NCI-H1417 treated with DMSO at 0.1 percent for 48 hours (cell line): ENCODE results near the gene PHF21B.

ENCODE experiments used
- DNase-seq: peaks from one replicate; lab custom pipeline; 2025; lab: John Stamatoyannopoulos, UW

The PHF21B gene

DNA sequence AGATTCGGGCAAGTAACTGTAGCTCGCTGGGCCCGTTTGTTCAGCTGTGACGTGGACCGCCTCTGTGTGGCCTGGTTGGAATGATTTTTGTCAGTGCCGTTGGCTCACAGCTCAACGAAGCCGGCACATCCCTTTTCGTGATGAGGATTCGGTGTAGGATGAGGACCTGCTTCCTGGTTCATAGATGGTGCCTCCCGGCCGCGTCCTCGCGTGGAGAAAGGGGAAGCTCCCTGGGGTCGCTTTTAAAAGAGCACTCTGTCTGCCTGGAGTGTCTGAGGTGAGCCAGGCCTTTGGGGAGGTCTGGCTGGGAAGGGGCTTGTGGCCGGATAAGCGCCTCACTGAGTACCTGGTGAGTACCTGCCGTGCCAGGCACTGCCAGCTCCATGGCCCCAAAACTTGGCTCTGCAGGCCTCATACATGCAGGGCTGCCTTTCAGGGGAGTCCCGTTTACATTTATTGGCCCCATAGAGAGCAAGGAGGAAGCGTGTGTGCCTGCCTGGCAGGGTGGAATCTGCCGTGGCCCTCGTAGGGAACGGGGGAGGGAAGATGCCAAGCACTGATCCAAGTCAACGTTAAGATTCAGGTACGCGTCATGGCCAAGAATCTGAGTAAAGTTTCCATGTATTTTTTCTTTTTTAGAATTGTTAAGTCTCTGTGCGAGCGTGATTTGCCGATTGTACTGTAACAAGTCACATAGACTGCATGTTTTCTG lies 169.0 kb downstream of the PHF21B start:
- no peak for DNase-seq

DNA sequence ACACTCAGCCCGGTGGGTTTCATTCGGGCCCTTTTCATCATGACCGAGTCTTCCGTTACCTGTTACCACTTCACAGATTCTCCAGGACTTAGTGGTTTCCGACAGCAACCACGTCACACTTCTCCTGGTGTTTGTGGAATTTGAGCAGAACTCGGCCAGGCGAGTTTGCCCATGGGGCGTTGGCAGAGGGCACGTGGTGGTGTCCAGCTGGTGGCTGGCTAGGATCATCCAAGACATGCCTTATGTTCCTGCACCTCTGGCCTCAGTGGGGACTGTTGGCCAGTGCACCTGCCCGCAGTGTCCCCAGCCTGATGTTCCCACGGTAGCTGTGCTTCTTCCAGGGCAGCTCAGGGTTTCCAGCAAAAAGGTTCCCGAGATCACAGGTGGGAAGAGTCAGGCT lies 170.1 kb downstream of the PHF21B start:
- DNase-seq = no peak

DNA sequence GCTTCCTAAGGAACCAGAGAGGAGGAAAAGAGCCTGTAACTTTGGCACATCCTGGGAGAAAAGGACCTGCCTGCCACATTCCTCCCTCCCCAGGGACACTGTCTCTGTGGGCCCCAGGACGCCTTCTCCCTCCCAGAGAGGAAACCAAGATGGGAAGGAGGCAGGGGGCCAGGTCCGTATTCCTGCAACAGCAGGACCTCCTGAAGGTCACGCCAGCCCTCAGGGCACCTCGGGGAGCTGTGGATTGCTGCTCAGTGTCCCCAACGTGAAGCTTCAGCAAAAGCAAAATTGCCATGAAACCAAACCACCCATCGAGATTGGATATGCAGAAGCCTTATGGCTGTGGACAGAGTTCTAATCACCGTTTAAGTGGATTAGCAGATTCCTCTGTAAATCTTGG lies 170.7 kb downstream of the PHF21B start:
- DNase-seq = no peak

DNA sequence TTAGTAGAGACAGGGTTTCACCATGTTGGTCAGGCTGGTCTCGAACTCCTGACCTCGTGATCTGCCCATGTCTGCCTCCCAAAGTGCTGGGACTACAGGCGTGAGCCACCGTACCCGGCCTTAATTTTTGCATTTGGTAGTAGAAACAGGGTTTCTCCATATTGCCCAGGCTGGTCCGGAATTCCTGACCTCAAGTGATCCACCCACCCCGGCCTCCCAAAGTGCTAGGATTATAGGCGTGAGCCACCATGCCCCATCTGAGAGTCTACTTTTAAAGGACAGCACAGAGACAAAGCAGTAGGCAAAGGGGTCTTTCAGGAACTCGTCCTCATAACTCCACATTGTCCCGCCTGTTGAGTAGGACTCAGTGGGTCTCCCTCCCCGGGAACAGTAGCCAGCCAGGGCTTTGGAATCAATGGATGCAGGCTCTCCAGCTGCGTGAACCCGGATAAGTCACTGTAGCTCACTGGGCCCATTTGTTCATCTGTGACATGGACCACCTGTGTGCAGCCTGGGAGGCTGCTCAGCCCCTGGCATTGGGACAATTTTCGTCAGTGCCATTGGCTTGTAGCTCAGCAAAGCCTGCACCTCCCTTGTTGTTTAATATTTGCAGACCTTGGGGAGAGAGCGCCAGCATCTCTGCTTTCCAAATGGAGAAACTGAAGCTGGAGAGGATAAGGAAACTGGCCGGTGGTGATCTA lies 171.3 kb downstream of the PHF21B start:
- DNase-seq = no peak

DNA sequence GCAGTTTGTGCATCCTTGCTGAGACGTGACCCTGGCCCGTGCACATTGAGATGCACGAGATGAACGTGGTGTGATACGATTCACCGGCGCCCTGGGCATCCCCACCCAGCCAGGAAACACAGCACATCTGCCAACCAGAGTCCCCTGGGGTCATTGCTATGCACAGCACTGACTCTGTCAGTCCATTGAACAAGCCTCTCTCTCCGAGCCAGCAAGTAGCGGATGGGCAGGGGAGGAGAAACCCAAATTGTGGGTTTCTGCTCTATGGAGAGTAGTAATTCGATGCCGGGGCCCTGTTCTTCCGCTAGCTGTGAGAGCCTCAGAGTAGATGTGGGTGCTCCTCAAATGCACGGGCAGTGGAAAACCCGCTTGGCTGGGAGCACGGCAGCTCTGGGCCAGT lies 172.3 kb downstream of the PHF21B start:
- no peak for DNase-seq

DNA sequence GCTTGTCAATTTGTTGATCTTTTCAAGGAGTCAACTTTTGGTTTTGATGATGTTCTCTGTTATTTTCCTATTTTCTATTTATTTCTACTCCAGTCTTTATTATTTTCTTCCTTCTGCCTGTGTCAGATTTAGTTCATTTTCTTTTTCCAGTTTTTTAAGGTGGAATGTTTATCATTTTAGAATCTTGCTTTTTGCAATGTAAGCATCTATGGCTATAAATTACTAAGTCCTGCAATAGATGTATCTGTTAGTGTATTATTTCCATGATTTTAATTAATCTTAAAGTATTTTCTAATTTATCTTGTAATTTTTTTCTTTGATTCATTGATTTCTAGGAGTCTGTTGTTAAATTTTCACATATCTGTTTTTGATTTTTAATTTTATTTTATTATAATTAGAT lies 175.7 kb downstream of the PHF21B start:
- DNase-seq = no peak

DNA sequence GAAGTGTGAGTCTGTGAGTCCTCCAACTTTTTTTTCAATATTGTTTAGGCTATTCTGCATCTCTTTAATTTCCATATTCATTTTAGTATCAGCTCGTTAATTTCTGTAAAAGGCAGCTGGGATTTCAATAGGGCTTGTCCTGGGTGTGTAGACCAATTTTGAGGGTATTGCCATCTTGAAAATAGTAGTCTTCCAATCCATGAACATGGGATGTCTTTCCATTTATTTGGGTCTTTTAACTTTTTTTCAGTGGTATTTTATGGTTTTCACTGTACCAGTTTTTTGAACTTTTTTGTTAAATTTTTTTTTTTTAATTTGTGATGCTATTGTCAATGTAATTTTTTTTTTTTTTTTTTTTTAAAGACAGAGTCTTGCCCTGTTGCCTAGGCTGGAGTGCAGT lies 177.9 kb downstream of the PHF21B start:
- no peak for DNase-seq
